Measurements from ENCODE around the gene NXN.
"Not testable (repeated sequence)": the region's sequence is repeated elsewhere in the genome, so short reads cannot be mapped to it uniquely, and the experiment has no call there.

NXN gene

GRCh38 chr17:801660-802059 lies 177.9 kb downstream of the NXN start:
- no peak for DNase-seq (ENCODE audit: low spot score in 2 of 2)
- Mint-ChIP-seq H3K9me3 (no peaks in the 10 kb centered on the region), H3K4me3 (no peak overlapping the region), H3K4me1 (no peaks in the 10 kb centered on the region), H3K36me3 (ENCODE audit: insufficient read depth) (peaks cover 2% of the 10 kb centered on the region), H3K27ac (ENCODE audit: low read depth) (no peak overlapping the region), H3K27me3 (no peaks in the 10 kb centered on the region)
- no peak for ATAC-seq (replicated peaks; ENCODE audit: extremely low read depth, poor library complexity, severe bottlenecking)

- no peaks in the 10 kb centered on the region for H3K9me3 Mint-ChIP-seq
- H3K36me3 Mint-ChIP-seq (ENCODE audit: insufficient read depth): peaks cover 2% of the 10 kb centered on the region
- no peak overlapping the region for H3K27ac Mint-ChIP-seq (ENCODE audit: low read depth)
- H3K4me3 Mint-ChIP-seq: no peak overlapping the region
- no peak for DNase-seq (ENCODE audit: low spot score in 2 of 2)
- H3K27me3 Mint-ChIP-seq: no peaks in the 10 kb centered on the region
- ATAC-seq (replicated peaks; ENCODE audit: extremely low read depth, poor library complexity, severe bottlenecking): no peak
- H3K4me1 Mint-ChIP-seq: no peaks in the 10 kb centered on the region
Observed at GRCh38 chr17:800446-801242, 178.9 kb downstream of the NXN start.

DNA sequence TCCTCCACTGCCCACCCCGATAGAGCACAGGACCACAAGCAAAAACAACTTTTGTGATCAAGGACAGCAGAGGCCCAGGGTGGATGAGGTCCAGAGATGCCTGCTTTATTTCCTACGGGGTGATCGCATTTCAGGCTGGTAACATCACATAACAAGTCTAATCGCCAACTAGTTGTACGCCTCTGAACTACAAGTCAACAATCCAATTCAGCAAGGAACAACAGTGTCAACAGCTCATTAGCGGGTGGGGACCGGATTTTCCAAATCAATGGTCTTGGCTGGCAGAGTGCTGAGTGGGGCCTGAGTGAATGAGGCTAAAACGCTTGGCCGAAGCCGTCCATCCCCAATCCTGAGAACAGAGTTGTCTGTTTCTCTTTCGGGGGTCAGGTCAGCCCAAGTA lies 180.3 kb downstream of the NXN start:
- DNase-seq (ENCODE audit: low spot score in 2 of 2): no peak
- Mint-ChIP-seq H3K36me3 (ENCODE audit: insufficient read depth) (peaks cover 2% of the 10 kb centered on the region), H3K27me3 (no peaks in the 10 kb centered on the region), H3K4me1 (peaks cover 5% of the 10 kb centered on the region), H3K4me3 (no peak overlapping the region), H3K9me3 (no peaks in the 10 kb centered on the region), H3K27ac (ENCODE audit: low read depth) (no peak overlapping the region)
- no peak for ATAC-seq (replicated peaks; ENCODE audit: extremely low read depth, poor library complexity, severe bottlenecking)

- Mint-ChIP-seq H3K27ac (ENCODE audit: low read depth) (no peak overlapping the region), H3K36me3 (ENCODE audit: insufficient read depth) (peaks cover 7% of the 10 kb centered on the region), H3K4me1 (peaks cover 5% of the 10 kb centered on the region), H3K9me3 (no peaks in the 10 kb centered on the region), H3K4me3 (no peak overlapping the region), H3K27me3 (no peaks in the 10 kb centered on the region)
- ATAC-seq (replicated peaks; ENCODE audit: extremely low read depth, poor library complexity, severe bottlenecking): no peak
- DNase-seq (ENCODE audit: low spot score in 2 of 2): no peak
Observed at GRCh38 chr17:798246-798645, 181.3 kb downstream of the NXN start.

GRCh38 chr17:797236-797840 lies 182.2 kb downstream of the NXN start:
- peaks cover 5% of the 10 kb centered on the region for H3K4me1 Mint-ChIP-seq

GRCh38 chr17:796609-797008 lies 183.0 kb downstream of the NXN start:
- H3K27ac Mint-ChIP-seq (ENCODE audit: low read depth): no peak overlapping the region
- ATAC-seq (replicated peaks; ENCODE audit: extremely low read depth, poor library complexity, severe bottlenecking): no peak
- no peaks in the 10 kb centered on the region for H3K27me3 Mint-ChIP-seq
- peaks cover 10% of the 10 kb centered on the region for H3K36me3 Mint-ChIP-seq (ENCODE audit: insufficient read depth)
- H3K9me3 Mint-ChIP-seq: no peaks in the 10 kb centered on the region
- DNase-seq (ENCODE audit: low spot score in 2 of 2): no peak
- peaks cover 5% of the 10 kb centered on the region for H3K4me1 Mint-ChIP-seq
- H3K4me3 Mint-ChIP-seq: no peak overlapping the region

More at GRCh38 chr17:797236-797840, 182.2 kb downstream of the NXN start:
- ATAC-seq (replicated peaks; ENCODE audit: extremely low read depth, poor library complexity, severe bottlenecking) (no peak), DNase-seq (ENCODE audit: low spot score in 2 of 2) (no peak)
- no peak overlapping the region for H3K27ac Mint-ChIP-seq (ENCODE audit: low read depth)
- no peak overlapping the region for H3K4me3 Mint-ChIP-seq
- H3K27me3 Mint-ChIP-seq: no peaks in the 10 kb centered on the region
- no peaks in the 10 kb centered on the region for H3K9me3 Mint-ChIP-seq
- H3K36me3 Mint-ChIP-seq (ENCODE audit: insufficient read depth): peaks cover 10% of the 10 kb centered on the region

DNA sequence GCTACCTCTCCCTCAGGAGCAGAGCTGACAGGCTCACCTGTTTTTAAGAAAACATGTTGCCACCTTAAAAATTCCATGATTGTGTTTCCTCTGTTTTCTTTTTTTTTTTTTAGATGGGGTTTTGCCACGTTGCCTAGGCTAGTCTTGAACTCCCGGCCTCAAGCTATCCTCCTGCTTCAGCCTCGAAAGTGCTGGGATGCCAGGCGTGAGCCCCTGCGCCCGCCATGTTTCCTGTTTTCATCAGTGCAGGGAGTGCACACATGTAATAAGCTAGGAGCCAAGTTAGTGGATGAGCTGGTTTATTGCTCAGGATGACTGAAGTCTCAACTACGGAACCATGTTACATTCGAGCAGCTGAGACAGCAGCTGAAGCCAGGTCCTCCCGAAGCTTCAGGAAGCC lies 183.9 kb downstream of the NXN start:
- H3K4me3 Mint-ChIP-seq: no peak overlapping the region
- no peak for ATAC-seq (replicated peaks; ENCODE audit: extremely low read depth, poor library complexity, severe bottlenecking)
- H3K36me3 Mint-ChIP-seq (ENCODE audit: insufficient read depth): peaks cover 12% of the 10 kb centered on the region
- no peaks in the 10 kb centered on the region for H3K27me3 Mint-ChIP-seq
- H3K4me1 Mint-ChIP-seq: peaks cover 12% of the 10 kb centered on the region
- H3K27ac Mint-ChIP-seq (ENCODE audit: low read depth): no peak overlapping the region
- no peak for DNase-seq (ENCODE audit: low spot score in 2 of 2)
- H3K9me3 Mint-ChIP-seq: no peaks in the 10 kb centered on the region

DNA sequence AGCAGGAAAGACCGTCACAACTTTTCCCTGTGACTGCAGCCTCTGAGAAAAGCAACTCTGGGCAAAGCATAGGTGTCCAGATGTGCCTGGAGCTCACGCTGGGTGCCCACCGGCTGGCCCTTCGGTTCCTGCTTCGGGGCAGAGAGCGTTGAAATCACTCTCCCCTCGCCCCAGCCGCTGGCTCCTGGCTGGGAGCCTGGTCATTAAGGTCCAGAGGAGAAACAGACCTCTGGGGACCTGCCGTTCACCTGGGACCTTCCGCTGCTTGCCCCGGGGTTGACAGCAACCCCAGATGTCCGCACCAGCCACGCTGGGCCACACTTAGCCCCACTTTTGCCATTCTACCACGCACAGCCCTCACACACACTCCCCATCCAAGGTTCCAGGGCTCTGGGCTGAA lies 184.3 kb downstream of the NXN start:
- DNase-seq (ENCODE audit: low spot score in 2 of 2): no peak
- H3K36me3 Mint-ChIP-seq (ENCODE audit: insufficient read depth): peaks cover 12% of the 10 kb centered on the region
- peaks cover 13% of the 10 kb centered on the region for H3K4me1 Mint-ChIP-seq
- no peak for ATAC-seq (replicated peaks; ENCODE audit: extremely low read depth, poor library complexity, severe bottlenecking)
- H3K27me3 Mint-ChIP-seq: no peaks in the 10 kb centered on the region
- no peak overlapping the region for H3K27ac Mint-ChIP-seq (ENCODE audit: low read depth)
- no peaks in the 10 kb centered on the region for H3K9me3 Mint-ChIP-seq
- no peak overlapping the region for H3K4me3 Mint-ChIP-seq

GRCh38 chr17:794876-795275 lies 184.7 kb downstream of the NXN start:
- no peak overlapping the region for H3K4me3 Mint-ChIP-seq
- no peaks in the 10 kb centered on the region for H3K27me3 Mint-ChIP-seq
- H3K9me3 Mint-ChIP-seq: no peaks in the 10 kb centered on the region
- peak; percentile 43 for ATAC-seq (replicated peaks; ENCODE audit: extremely low read depth, poor library complexity, severe bottlenecking)
- DNase-seq (ENCODE audit: low spot score in 2 of 2): no peak
- peaks cover 15% of the 10 kb centered on the region for H3K36me3 Mint-ChIP-seq (ENCODE audit: insufficient read depth)
- no peak overlapping the region for H3K27ac Mint-ChIP-seq (ENCODE audit: low read depth)
- H3K4me1 Mint-ChIP-seq: peaks cover 13% of the 10 kb centered on the region

DNA sequence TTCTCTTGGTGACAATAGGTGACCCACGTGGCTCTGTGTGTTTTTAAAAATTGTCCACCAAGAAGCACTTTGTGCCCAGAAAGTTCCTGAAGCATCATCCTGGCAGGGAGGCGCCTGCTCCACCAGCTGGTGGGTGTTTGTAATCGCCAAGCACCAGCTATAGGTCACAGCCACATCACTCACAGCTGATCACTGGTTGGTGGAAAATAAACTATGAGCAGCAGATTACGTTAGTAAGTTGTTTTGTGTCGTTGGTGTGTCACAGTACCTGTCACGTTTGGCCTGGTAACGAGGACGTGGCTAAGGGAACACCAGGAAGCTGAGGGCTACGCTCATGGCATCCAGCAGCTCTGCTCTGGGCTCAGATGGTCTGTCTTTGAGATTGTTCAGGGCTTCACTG lies 187.3 kb downstream of the NXN start:
- H3K27ac Mint-ChIP-seq (ENCODE audit: low read depth): no peak overlapping the region
- no peaks in the 10 kb centered on the region for H3K27me3 Mint-ChIP-seq
- peaks cover 13% of the 10 kb centered on the region for H3K4me1 Mint-ChIP-seq
- ATAC-seq (replicated peaks; ENCODE audit: extremely low read depth, poor library complexity, severe bottlenecking) (no peak), DNase-seq (ENCODE audit: low spot score in 2 of 2) (no peak)
- H3K36me3 Mint-ChIP-seq (ENCODE audit: insufficient read depth): peaks cover 30% of the 10 kb centered on the region
- H3K9me3 Mint-ChIP-seq: no peaks in the 10 kb centered on the region
- no peak overlapping the region for H3K4me3 Mint-ChIP-seq

GRCh38 chr17:791829-792228 lies 187.7 kb downstream of the NXN start:
- Mint-ChIP-seq H3K4me1 (peaks cover 13% of the 10 kb centered on the region), H3K9me3 (no peaks in the 10 kb centered on the region), H3K27me3 (no peaks in the 10 kb centered on the region), H3K27ac (ENCODE audit: low read depth) (no peak overlapping the region), H3K36me3 (ENCODE audit: insufficient read depth) (peaks cover 30% of the 10 kb centered on the region), H3K4me3 (no peak overlapping the region)
- DNase-seq (ENCODE audit: low spot score in 2 of 2) (no peak), ATAC-seq (replicated peaks; ENCODE audit: extremely low read depth, poor library complexity, severe bottlenecking) (no peak)

GRCh38 chr17:790874-791247 lies 188.7 kb downstream of the NXN start:
- H3K27me3 Mint-ChIP-seq; ATAC-seq (replicated peaks; ENCODE audit: extremely low read depth, poor library complexity, severe bottlenecking); H3K4me3 Mint-ChIP-seq; DNase-seq (ENCODE audit: low spot score in 2 of 2); H3K27ac Mint-ChIP-seq (ENCODE audit: low read depth); H3K9me3 Mint-ChIP-seq: not testable (repeated sequence)
- Mint-ChIP-seq H3K4me1 (peaks cover 13% of the 10 kb centered on the region), H3K36me3 (ENCODE audit: insufficient read depth) (peaks cover 32% of the 10 kb centered on the region)

Data from central memory CD8-positive, alpha-beta T cell (primary cell).